SK-MEL-5 (cell line): ENCODE measurements around the gene MAMLD1. TPM values are rescaled to one million over a fixed set of nuclear protein-coding genes. Genes with fewer than 3 reads are reported as not detected.
A peak's percentile ranks its signal among the peaks of the same experiment; 100 is the strongest.

ENCODE experiments used
- DNase-seq: peaks from one replicate; pipeline ENCODE4 v3.0.0-alpha.2; 2016; ENCODE audit warnings: low read depth, low spot score
- in situ Hi-C: cut with HindIII; loops from 2 replicates; pipeline ENCODE4 v1.10.0; 2016; ENCODE audit warnings: low sequenced_read_pairs, high pct_unique_total_duplicates, low pct_unique_long_range_greater_than_20kb
- total RNA-seq: library from RNA; depleted of rRNA; stranded (reverse); fragments of >200 nt; shearing (Covaris generic); gene quantifications from 2 replicates; pipeline ENCODE4 v1.2.3, GENCODE V29; 2014

MAMLD1 gene
- total RNA-seq, 1 experiment from 2014 or later: 0.08 TPM

- in situ Hi-C loops: no loop called here
These were observed 163.6 kb downstream of the MAMLD1 start for GRCh38 chrX:150526692-150527091.

GRCh38 chrX:150527108-150527507, 164.0 kb downstream of the MAMLD1 start:
- DNase-seq: no peak
- in situ Hi-C loops: no loop called here

More at GRCh38 chrX:150526692-150527091, 163.6 kb downstream of the MAMLD1 start:
- DNase-seq: no peak

- in situ Hi-C loops: no loop called here
- no peak for DNase-seq
These were observed 166.5 kb downstream of the MAMLD1 start for GRCh38 chrX:150529587-150529986.

GRCh38 chrX:150530821-150531220, 167.7 kb downstream of the MAMLD1 start:
- in situ Hi-C loops: no loop called here
- no peak for DNase-seq

- in situ Hi-C loops: no loop called here
- DNase-seq: no peak
These were observed 168.3 kb downstream of the MAMLD1 start for GRCh38 chrX:150531467-150531866.

GRCh38 chrX:150533863-150534262, 170.7 kb downstream of the MAMLD1 start:
- DNase-seq: no peak
- in situ Hi-C loops: no loop called here

GRCh38 chrX:150536455-150537116, 173.5 kb downstream of the MAMLD1 start:
- in situ Hi-C loops: no loop called here
- DNase-seq: peak; percentile 2

GRCh38 chrX:150537851-150538250, 174.7 kb downstream of the MAMLD1 start:
- in situ Hi-C loops: no loop called here
- DNase-seq: no peak

- no peak for DNase-seq
- in situ Hi-C loops: no loop called here
These were observed 177.8 kb downstream of the MAMLD1 start for GRCh38 chrX:150540965-150541364.

GRCh38 chrX:150542846-150543229, 179.7 kb downstream of the MAMLD1 start:
- in situ Hi-C loops: no loop called here
- no peak for DNase-seq

GRCh38 chrX:150543230-150544155, 180.4 kb downstream of the MAMLD1 start:
- no peak for DNase-seq
- in situ Hi-C loops: no loop called here

- DNase-seq: peak; percentile 25
- in situ Hi-C loops: no loop called here
These were observed 181.2 kb downstream of the MAMLD1 start for GRCh38 chrX:150544222-150544787.

- in situ Hi-C loops: no loop called here
- DNase-seq: no peak
These were observed 182.0 kb downstream of the MAMLD1 start for GRCh38 chrX:150544835-150545770.

- DNase-seq: no peak
- in situ Hi-C loops: no loop called here
These were observed 183.6 kb downstream of the MAMLD1 start for GRCh38 chrX:150546711-150547153.

- no peak for DNase-seq
- in situ Hi-C loops: no loop called here
These were observed 184.4 kb downstream of the MAMLD1 start for GRCh38 chrX:150547375-150548115.

GRCh38 chrX:150548251-150548650, 185.1 kb downstream of the MAMLD1 start:
- DNase-seq: no peak
- in situ Hi-C loops: no loop called here

GRCh38 chrX:150548684-150549083, 185.6 kb downstream of the MAMLD1 start:
- no peak for DNase-seq
- in situ Hi-C loops: no loop called here
